Measurements from ENCODE around the gene RIPOR1.

RIPOR1 gene

GRCh38 chr16:67561824-67562525 lies 33.3 kb downstream of the RIPOR1 start:
- peak; percentile 97 for DNase-seq

GRCh38 chr16:67562526-67562917 lies 33.9 kb downstream of the RIPOR1 start, which contains the start of gene CTCF:
CTCF (plus strand) TSS chr16:67562526; CDS start chr16:67610833, 48,307 bp downstream.
- DNase-seq = peak; percentile 86

GRCh38 chr16:67562918-67563707 lies 34.5 kb downstream of the RIPOR1 start:
- DNase-seq = peak; percentile 62

GRCh38 chr16:67563708-67564468 lies 35.3 kb downstream of the RIPOR1 start:
- peak; percentile 80 for DNase-seq

- DNase-seq = peak; percentile 95
Observed at GRCh38 chr16:67565470-67566100, 37.0 kb downstream of the RIPOR1 start.

- no peak for DNase-seq
Observed at GRCh38 chr16:67571464-67571863, 42.8 kb downstream of the RIPOR1 start.

- DNase-seq = no peak
Observed at GRCh38 chr16:67571981-67572431, 43.4 kb downstream of the RIPOR1 start.

GRCh38 chr16:67579686-67580085 lies 51.1 kb downstream of the RIPOR1 start:
- DNase-seq = no peak

GRCh38 chr16:67580202-67580601 lies 51.6 kb downstream of the RIPOR1 start:
- DNase-seq = no peak

- no peak for DNase-seq
Observed at GRCh38 chr16:67593288-67593687, 64.7 kb downstream of the RIPOR1 start.

- no peak for DNase-seq
Observed at GRCh38 chr16:67593701-67594100, 65.1 kb downstream of the RIPOR1 start.

- DNase-seq = no peak
Observed at GRCh38 chr16:67594256-67594915, 65.8 kb downstream of the RIPOR1 start.

GRCh38 chr16:67594956-67595355 lies 66.3 kb downstream of the RIPOR1 start:
- no peak for DNase-seq
